ENCODE results near the gene ADAMTS9. TPM values are rescaled to one million over a fixed set of nuclear protein-coding genes. Genes with fewer than 3 reads are reported as not detected.

ADAMTS9 gene
- total and polyA plus RNA-seq, 9 of the 15 experiments (the other 6 are each of a cell fraction or from before 2014, with no cell fraction given), result 0.05 to 0.32 (median 0.13) TPM; not detected in 2

GRCh38 chr3:64550745-64551144 lies 137.1 kb downstream of the ADAMTS9 start:
- Histone ChIP-seq H2AFZ (ENCODE audit: low read depth, low read length) (no peak overlapping the region), H3K4me3 (no peak overlapping the region), H3K4me1 (replicated peaks in 1 of 2; ENCODE audit: control insufficient read depth in 2 of 2, insufficient read depth in 2 of 2, low read length in 2 of 2) (no peaks in the 10 kb centered on the region), H3K27ac (ENCODE audit: extremely low read depth, low read depth, low read length) (no peak overlapping the region), H3K9ac (ENCODE audit: insufficient read depth in 1 of 2, low read depth in 2 of 2, low read length in 2 of 2) (no peak overlapping the region), H3K4me2 (ENCODE audit: insufficient read depth, low read length) (no peak overlapping the region), H3K27me3 (ENCODE audit: control insufficient read depth in 2 of 2, insufficient read depth in 2 of 2, low read length in 2 of 2) (peaks cover 0 to 13% of the 10 kb centered on the region in 2 experiments; a peak in 1 of 5 replicates), H3K79me2 (ENCODE audit: control insufficient read depth, insufficient read depth, low read length) (no peaks in the 10 kb centered on the region), H3K9me1 (ENCODE audit: control insufficient read depth, insufficient read depth, low read length) (no peaks in the 10 kb centered on the region), H3K36me3 (ENCODE audit: control insufficient read depth, insufficient read depth, low read length) (no peaks in the 10 kb centered on the region), H3K9me3 (replicated peaks; ENCODE audit: control insufficient read depth, insufficient read depth, low read depth, low read length) (no peaks in the 10 kb centered on the region), H4K20me1 (replicated peaks; ENCODE audit: control insufficient read depth, insufficient read depth, low read length) (no peaks in the 10 kb centered on the region)
- intact Hi-C loops (cut with micrococcal nuclease) (no loop called here), in situ Hi-C loops (cut with MboI) (no loop called here)
- CTCF ChIA-PET (ENCODE audit: low intra/inter-chr PET ratio), result no interaction called here
- no TSS peak for BruUV-seq (replicated peaks)
- no peak for FAIRE-seq
- 8% methylated on average over 15 of the region's 15 CpGs for WGBS (ENCODE audit: insufficient coverage, low coverage, missing lambda C conversion rate)
- no peak for DNase-seq (ENCODE audit: extremely low read depth in 1 of 4, low spot score in 3 of 4)
- POLR2A ChIA-PET, result no interaction called here
- no peak for ATAC-seq
- TF ChIP-seq NEUROD1 (IDR thresholded peaks at IDR 0.05; ENCODE audit: borderline replicate concordance, low read depth, low read length, partially characterized antibody), result no peak
- TF ChIP-seq SAFB (IDR thresholded peaks at IDR 0.05; ENCODE audit: borderline replicate concordance, low read depth, low read length), result no peak
- TF ChIP-seq ZBTB11 (CRISPR knock-in tag; IDR thresholded peaks at IDR 0.05), result peak in 1 of 3 experiments; percentile 52; a peak in 1 of 6 replicates

Measured in K562 (cell line).